Measurements from ENCODE around the gene DMRTB1. TPM values are rescaled to one million over a fixed set of nuclear protein-coding genes. Genes with fewer than 3 reads are reported as not detected.

DMRTB1 gene
- total and polyA plus RNA-seq, 9 of the 15 experiments (the other 6 are each of a cell fraction or from before 2014, with no cell fraction given) = 0.06 to 0.35 (median 0.13) TPM; not detected in 3

DNA sequence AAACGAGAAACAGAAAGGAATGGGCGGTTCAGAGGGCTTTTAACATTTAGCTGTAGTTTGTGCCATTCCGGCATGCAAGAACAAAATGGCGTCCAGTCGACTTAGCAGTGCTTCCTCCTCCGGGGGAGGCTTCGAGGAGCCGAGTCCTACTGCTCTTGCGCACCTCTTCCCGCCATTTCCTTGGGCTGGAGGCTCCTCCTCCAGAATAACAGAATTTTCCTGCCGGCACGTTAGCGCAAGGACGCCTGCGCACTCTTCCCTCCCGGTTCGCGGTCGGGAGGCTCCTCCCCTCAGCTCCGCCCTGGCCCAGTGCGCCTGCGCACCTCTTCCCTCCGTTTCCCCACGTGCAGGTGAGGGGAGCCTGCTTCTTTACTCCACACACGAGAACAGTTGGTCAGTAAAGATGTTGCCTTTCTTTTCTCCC, 1.0 kb downstream of the DMRTB1 start (continued):
- TF ChIP-seq ZNF407 (IDR thresholded peaks at IDR 0.05; ENCODE audit: low read depth) = no peak
- no peak for TF ChIP-seq ADNP (tag; IDR thresholded peaks at IDR 0.05)
- TF ChIP-seq ZBTB43 (CRISPR knock-in tag; IDR thresholded peaks at IDR 0.05) = no peak
- no peak for TF ChIP-seq KAT8 (IDR thresholded peaks at IDR 0.05; ENCODE audit: low read depth)
- no peak for TF ChIP-seq HEY1 (CRISPR knock-in tag; IDR thresholded peaks at IDR 0.05; ENCODE audit: borderline replicate concordance)
- TF ChIP-seq NRF1 (conservative IDR thresholded peaks at IDR 0.05 in 1 of 2, IDR thresholded peaks at IDR 0.05 in 1 of 2) = peak; percentile 97
- no peak for TF ChIP-seq ZNF133 (CRISPR knock-in tag; IDR thresholded peaks at IDR 0.05)
- TF ChIP-seq, protein P1, sequence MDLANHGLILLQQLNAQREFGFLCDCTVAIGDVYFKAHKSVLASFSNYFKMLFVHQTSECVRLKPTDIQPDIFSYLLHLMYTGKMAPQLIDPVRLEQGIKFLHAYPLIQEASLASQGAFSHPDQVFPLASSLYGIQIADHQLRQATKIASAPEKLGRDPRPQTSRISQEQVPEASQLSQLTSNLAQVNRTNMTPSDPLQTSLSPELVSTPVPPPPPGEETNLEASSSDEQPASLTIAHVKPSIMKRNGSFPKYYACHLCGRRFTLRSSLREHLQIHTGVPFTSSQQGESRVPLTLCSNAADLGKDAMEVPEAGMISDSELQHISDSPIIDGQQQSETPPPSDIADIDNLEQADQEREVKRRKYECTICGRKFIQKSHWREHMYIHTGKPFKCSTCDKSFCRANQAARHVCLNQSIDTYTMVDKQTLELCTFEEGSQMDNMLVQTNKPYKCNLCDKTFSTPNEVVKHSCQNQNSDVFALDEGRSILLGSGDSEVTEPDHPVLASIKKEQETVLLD (IDR thresholded peaks at IDR 0.05) = peak; percentile 93
- TF ChIP-seq ZNF57 (CRISPR knock-in tag; IDR thresholded peaks at IDR 0.05) = no peak
- no peak for TF ChIP-seq NCOA6 (IDR thresholded peaks at IDR 0.05)
- TF ChIP-seq, protein P2, sequence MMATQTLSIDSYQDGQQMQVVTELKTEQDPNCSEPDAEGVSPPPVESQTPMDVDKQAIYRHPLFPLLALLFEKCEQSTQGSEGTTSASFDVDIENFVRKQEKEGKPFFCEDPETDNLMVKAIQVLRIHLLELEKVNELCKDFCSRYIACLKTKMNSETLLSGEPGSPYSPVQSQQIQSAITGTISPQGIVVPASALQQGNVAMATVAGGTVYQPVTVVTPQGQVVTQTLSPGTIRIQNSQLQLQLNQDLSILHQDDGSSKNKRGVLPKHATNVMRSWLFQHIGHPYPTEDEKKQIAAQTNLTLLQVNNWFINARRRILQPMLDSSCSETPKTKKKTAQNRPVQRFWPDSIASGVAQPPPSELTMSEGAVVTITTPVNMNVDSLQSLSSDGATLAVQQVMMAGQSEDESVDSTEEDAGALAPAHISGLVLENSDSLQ (IDR thresholded peaks at IDR 0.05) = no peak
- TF ChIP-seq RBM34 (IDR thresholded peaks at IDR 0.05; ENCODE audit: borderline replicate concordance, insufficient read depth, low read length) = no peak
- TF ChIP-seq TEAD4 (IDR thresholded peaks at IDR 0.05; ENCODE audit: low read length) = peak; percentile 35; the same call in 1 of the 2 replicates
- no peak for TF ChIP-seq TEAD4 (CRISPR knock-in tag; IDR thresholded peaks at IDR 0.05; ENCODE audit: borderline replicate concordance)
- TF ChIP-seq ETV5 (CRISPR knock-in tag; IDR thresholded peaks at IDR 0.05; ENCODE audit: low read depth) = no peak
- peak; percentile 75 for TF ChIP-seq ZNF766 (CRISPR knock-in tag; conservative IDR thresholded peaks at IDR 0.05)
- TF ChIP-seq, protein P3, sequence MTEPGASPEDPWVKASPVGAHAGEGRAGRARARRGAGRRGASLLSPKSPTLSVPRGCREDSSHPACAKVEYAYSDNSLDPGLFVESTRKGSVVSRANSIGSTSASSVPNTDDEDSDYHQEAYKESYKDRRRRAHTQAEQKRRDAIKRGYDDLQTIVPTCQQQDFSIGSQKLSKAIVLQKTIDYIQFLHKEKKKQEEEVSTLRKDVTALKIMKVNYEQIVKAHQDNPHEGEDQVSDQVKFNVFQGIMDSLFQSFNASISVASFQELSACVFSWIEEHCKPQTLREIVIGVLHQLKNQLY (CRISPR knock-in tag; conservative IDR thresholded peaks at IDR 0.05) = no peak

Data from K562 (cell line).